ENCODE results near the gene RNF225. TPM values are rescaled to one million over a fixed set of nuclear protein-coding genes. Genes with fewer than 3 reads are reported as not detected.

Gene RNF225
- total RNA-seq, 1 donor: under 0.01 TPM

GRCh38 chr19:58351558-58351878 lies 43.9 kb upstream of the RNF225 start:
- DNase-seq (ENCODE audit: low read depth): no peak
- no peak for TF ChIP-seq CTCF (IDR thresholded peaks at IDR 0.05; ENCODE audit: insufficient read depth, low read depth, low read length)

GRCh38 chr19:58351990-58352755 lies 43.3 kb upstream of the RNF225 start:
- H3K4me3 ChIP-seq (ENCODE audit: low read depth, low read length): no peak overlapping the region
- no peak for DNase-seq (ENCODE audit: low read depth)
- TF ChIP-seq CTCF (IDR thresholded peaks at IDR 0.05; ENCODE audit: insufficient read depth, low read depth, low read length): no peak

More at GRCh38 chr19:58351558-58351878, 43.9 kb upstream of the RNF225 start:
- no peak overlapping the region for H3K4me3 ChIP-seq (ENCODE audit: low read depth, low read length)

- DNase-seq (ENCODE audit: low read depth): no peak
- H3K4me3 ChIP-seq (ENCODE audit: low read depth, low read length): no peak within 1 kb of the TSS
- no peak for TF ChIP-seq CTCF (IDR thresholded peaks at IDR 0.05; ENCODE audit: insufficient read depth, low read depth, low read length)
Observed at GRCh38 chr19:58352760-58353671, 42.4 kb upstream of the RNF225 start, which contains the start of gene A1BG. Gene A1BG, minus strand, starts transcription at chr19:58353492. Its CDS starts 55 bp downstream, at chr19:58353437.

- no peak for TF ChIP-seq CTCF (IDR thresholded peaks at IDR 0.05; ENCODE audit: insufficient read depth, low read depth, low read length)
- DNase-seq (ENCODE audit: low read depth): no peak
- H3K4me3 ChIP-seq (ENCODE audit: low read depth, low read length): no peak overlapping the region
Observed at GRCh38 chr19:58353717-58354477, 41.6 kb upstream of the RNF225 start.

- DNase-seq (ENCODE audit: low read depth): no peak
- H3K4me3 ChIP-seq (ENCODE audit: low read depth, low read length): no peak overlapping the region
- no peak for TF ChIP-seq CTCF (IDR thresholded peaks at IDR 0.05; ENCODE audit: insufficient read depth, low read depth, low read length)
Observed at GRCh38 chr19:58354478-58355030, 40.9 kb upstream of the RNF225 start.

- TF ChIP-seq CTCF (IDR thresholded peaks at IDR 0.05; ENCODE audit: insufficient read depth, low read depth, low read length): no peak
- H3K4me3 ChIP-seq (ENCODE audit: low read depth, low read length): no peak overlapping the region
- DNase-seq (ENCODE audit: low read depth): no peak
Observed at GRCh38 chr19:58355215-58355796, 40.1 kb upstream of the RNF225 start.
